Suprapubic skin (tissue), 3 donors: ENCODE data around the gene CCSER2.

Experiments
- EP300 ChIP-seq: sonication (generic); formaldehyde crosslinking; IDR thresholded peaks from one replicate; pipeline ENCODE4 v1.6.1; 2017; ENCODE audit warnings: antibody characterized with exemption
- POLR2A ChIP-seq, 2 donors: fragments of 450-650 bp; IDR thresholded peaks; one replicate each; pipeline ENCODE4 v1.6.1; 2017; ENCODE audit warnings: antibody characterized with exemption in 2 of 2, mild to moderate bottlenecking in 2 of 2, moderate library complexity in 2 of 2
- TF ChIP-seq, protein P1 (sequence below), 2 donors: fragments of 200-600 bp in 1 of 2; fragments of 450-650 bp in 1 of 2; sonication (generic) in 1 of 2; IDR thresholded peaks; one replicate each; pipeline ENCODE4 v1.5.1; 2016 to 2019; ENCODE audit warnings: antibody characterized with exemption in 2 of 2, mild to moderate bottlenecking in 1 of 2, moderate library complexity in 1 of 2

DNA sequence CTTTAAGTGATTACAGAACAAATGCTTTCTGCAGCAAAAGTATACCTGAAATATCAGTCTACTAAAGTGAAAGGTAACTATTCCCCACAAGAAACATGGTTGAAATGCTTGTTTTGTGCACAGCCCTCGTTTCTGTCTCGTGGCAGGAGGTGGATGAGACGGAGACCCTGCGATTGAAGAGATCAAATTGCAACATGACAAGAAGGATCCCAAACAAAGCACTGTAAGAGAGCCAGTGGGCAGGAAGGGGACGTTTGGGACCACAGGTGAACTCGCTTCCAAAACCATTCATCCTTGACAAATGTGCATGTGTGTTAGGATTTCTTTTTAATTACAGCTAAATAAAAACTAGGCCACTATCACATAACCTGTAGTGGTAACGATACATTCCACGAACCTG, 192.6 kb downstream of the CCSER2 start:
- TF ChIP-seq, protein P1, sequence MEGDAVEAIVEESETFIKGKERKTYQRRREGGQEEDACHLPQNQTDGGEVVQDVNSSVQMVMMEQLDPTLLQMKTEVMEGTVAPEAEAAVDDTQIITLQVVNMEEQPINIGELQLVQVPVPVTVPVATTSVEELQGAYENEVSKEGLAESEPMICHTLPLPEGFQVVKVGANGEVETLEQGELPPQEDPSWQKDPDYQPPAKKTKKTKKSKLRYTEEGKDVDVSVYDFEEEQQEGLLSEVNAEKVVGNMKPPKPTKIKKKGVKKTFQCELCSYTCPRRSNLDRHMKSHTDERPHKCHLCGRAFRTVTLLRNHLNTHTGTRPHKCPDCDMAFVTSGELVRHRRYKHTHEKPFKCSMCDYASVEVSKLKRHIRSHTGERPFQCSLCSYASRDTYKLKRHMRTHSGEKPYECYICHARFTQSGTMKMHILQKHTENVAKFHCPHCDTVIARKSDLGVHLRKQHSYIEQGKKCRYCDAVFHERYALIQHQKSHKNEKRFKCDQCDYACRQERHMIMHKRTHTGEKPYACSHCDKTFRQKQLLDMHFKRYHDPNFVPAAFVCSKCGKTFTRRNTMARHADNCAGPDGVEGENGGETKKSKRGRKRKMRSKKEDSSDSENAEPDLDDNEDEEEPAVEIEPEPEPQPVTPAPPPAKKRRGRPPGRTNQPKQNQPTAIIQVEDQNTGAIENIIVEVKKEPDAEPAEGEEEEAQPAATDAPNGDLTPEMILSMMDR (IDR thresholded peaks at IDR 0.05): no peak
- TF ChIP-seq POLR2A (IDR thresholded peaks at IDR 0.05) (no peak), EP300 (no peak)
